Uterus (tissue), 4 donors: Measurements from ENCODE around the gene SPATA31A5. TPM values are rescaled to one million over a fixed set of nuclear protein-coding genes. Genes with fewer than 3 reads are reported as not detected.
"Not testable (repeated sequence)": the region's sequence is repeated elsewhere in the genome, so short reads cannot be mapped to it uniquely, and the experiment has no call there.

ENCODE experiments used
- DNase-seq, 2 donors: peaks; one replicate each; pipeline ENCODE4 v3.0.0-alpha.2; 2019 to 2020
- H3K27ac ChIP-seq, 2 donors: fragments of 200-600 bp; sonication (generic); 1 replicate in 1 of 2; 2 replicates in 1 of 2; pipeline ENCODE4 v1.5.1; 2016 to 2018
- H3K27me3 ChIP-seq, 2 donors: fragments of 200-600 bp; sonication (generic); one replicate each; pipeline ENCODE4 v1.5.1; 2018 to 2019; ENCODE audit warnings: control low read depth in 1 of 2
- H3K36me3 ChIP-seq, 2 donors: fragments of 200-600 bp; sonication (generic); one replicate each; pipeline ENCODE4 v1.5.1; 2019; ENCODE audit warnings: control low read depth in 1 of 2
- H3K4me1 ChIP-seq, 2 donors: fragments of 200-600 bp; sonication (generic); one replicate each; pipeline ENCODE4 v1.5.1; 2018 to 2019; ENCODE audit warnings: control low read depth in 1 of 2
- H3K4me3 ChIP-seq, 2 donors: fragments of 200-600 bp; sonication (generic); 1 replicate in 1 of 2; 2 replicates in 1 of 2; pipeline ENCODE4 v1.5.1; 2018 to 2019; ENCODE audit warnings: mild to moderate bottlenecking in 1 of 2
- H3K9me3 ChIP-seq, 2 donors: fragments of 200-600 bp; sonication (generic); one replicate each; pipeline ENCODE4 v1.5.1; 2019; ENCODE audit warnings: control low read depth in 1 of 2
- intact Hi-C: fragments of 100-400 bp; cut with DNase I; formaldehyde crosslinking; loops from one replicate; pipeline ENCODE4 v1.15.1; 2023; ENCODE audit warnings: low total_unique reads
- small RNA-seq: library from RNA; depleted of rRNA; stranded (forward); fragments of <200 nt; gene quantifications from one replicate; pipeline ENCODE3, GENCODE V24; 2016
- total RNA-seq, 4 donors: library from RNA; depleted of rRNA in 3 of 4; stranded (reverse); fragments of >200 nt in 3 of 4; gene quantifications; one replicate each; pipeline versions ENCODE4 v1.1.0 to v1.2.4, GENCODE V29; 2014 to 2023
- donor health status: DM: yes; HTN: yes; CAD: no.

The SPATA31A5 gene
- not detected for total RNA-seq

DNA sequence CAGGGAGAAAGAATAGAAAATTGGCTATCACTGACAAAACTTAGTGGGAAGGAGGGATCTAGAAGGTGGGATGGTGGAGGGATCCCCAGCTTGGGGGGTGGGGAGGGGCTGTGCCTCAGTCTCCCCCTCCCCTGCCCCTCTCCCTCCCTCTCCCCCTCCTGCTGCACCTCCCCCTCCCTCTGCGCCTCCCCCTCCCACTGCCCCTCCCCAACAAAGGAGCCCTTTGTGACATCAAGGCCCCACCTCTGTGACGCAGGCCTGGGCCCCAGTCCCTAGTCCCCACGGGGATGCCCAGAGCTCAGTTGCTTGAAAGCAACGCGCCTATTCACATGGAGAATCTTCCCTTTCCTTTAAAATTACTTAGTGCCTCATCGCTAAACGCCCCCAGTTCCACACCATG is at the start of gene SPATA31A5:
Gene SPATA31A5 (plus strand): TSS at position 301 of the 400 bp plus-strand sequence. CDS start 29 bp downstream, at position 330.
- H3K27ac ChIP-seq, H3K9me3 ChIP-seq, H3K4me1 ChIP-seq, DNase-seq, H3K27me3 ChIP-seq, intact Hi-C loops, H3K36me3 ChIP-seq, H3K4me3 ChIP-seq: not testable (repeated sequence)

DNA sequence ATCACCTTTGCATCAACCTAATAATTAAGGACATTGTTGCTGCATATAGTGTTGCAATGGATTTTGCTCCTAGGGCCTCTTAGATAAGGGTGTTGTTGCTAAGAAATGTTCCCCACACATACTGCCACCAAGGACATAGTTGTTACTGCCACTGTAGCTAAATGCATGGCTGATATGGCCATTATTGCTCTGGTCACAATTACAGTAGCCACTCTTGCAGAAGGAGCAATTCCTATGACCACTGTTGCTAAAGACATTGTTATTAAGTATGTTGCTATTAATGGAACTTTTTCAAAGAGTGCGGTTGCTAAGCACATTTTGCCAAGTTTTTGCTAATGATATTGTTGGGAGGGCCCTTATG is 48.8 kb downstream of the SPATA31A5 start:
- intact Hi-C loops, H3K27ac ChIP-seq, H3K4me1 ChIP-seq, DNase-seq, H3K27me3 ChIP-seq, H3K9me3 ChIP-seq, H3K4me3 ChIP-seq, H3K36me3 ChIP-seq: not testable (repeated sequence)

DNA sequence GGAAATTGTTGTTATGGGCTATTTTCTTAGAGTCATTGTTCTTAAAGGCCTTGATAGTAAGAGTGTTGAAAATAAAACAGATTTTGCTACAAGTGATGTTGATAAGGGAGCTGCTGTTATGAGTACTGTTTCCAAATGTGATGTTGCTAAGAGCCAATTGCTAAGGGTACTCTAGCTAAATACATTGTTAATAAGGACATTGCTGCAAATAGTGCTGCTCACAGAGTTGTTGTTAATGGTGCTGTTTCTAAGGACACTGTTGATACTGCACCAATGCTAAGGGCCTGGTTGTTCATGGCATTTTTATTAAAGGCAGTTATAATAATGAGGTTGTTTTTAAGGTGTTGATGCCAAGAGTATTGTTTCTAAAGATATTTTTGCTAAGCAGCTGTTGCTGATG is 52.2 kb downstream of the SPATA31A5 start:
- not testable (repeated sequence) for H3K36me3 ChIP-seq

More for the DNA sequence above, 52.2 kb downstream of the SPATA31A5 start:
- H3K27ac ChIP-seq, H3K27me3 ChIP-seq, H3K9me3 ChIP-seq, H3K4me3 ChIP-seq, intact Hi-C loops, DNase-seq, H3K4me1 ChIP-seq: not testable (repeated sequence)

Small RNA genes lying within 50 kb of the gene (small RNA-seq; reads per million reads assigned to genes)
- gene AL590491.3, result not detected
